ENCODE data around the gene GRIN2C. TPM values are rescaled to one million over a fixed set of nuclear protein-coding genes. Genes with fewer than 3 reads are reported as not detected.

Gene GRIN2C
- total and polyA plus RNA-seq, 9 donors, result 0.11 to 0.82 (median 0.36) TPM

- no peaks in the 10 kb centered on the region for H3K36me3 ChIP-seq
- H3K27me3 ChIP-seq, result no peaks in the 10 kb centered on the region
- WGBS, 3 donors, result 39 to 44% (median 44%) methylated on average over 6 of the region's 6 CpGs
- no peak overlapping the region for H3K27ac ChIP-seq
- intact Hi-C loops (cut with DNase I), result no loop called here
- H3K4me1 ChIP-seq (ENCODE audit: insufficient read depth), result peaks cover 10% of the 10 kb centered on the region
- TF ChIP-seq EP300 (IDR thresholded peaks at IDR 0.05), result no peak
- TF ChIP-seq POLR2A (IDR thresholded peaks at IDR 0.05), result no peak
- no peak for TF ChIP-seq CTCF (IDR thresholded peaks at IDR 0.05)
- DNase-seq, result no peak
- H3K4me3 ChIP-seq, result no peak overlapping the region
- no peaks in the 10 kb centered on the region for H3K9me3 ChIP-seq
Observed at GRCh38 chr17:74875977-74876593, 16.4 kb upstream of the GRIN2C start.

- Histone ChIP-seq H3K27me3 (no peaks in the 10 kb centered on the region), H3K9me3 (no peaks in the 10 kb centered on the region), H3K4me1 (ENCODE audit: insufficient read depth) (peaks cover 10% of the 10 kb centered on the region), H3K36me3 (no peaks in the 10 kb centered on the region), H3K4me3 (no peak overlapping the region), H3K27ac (no peak overlapping the region)
- TF ChIP-seq POLR2A (IDR thresholded peaks at IDR 0.05), result no peak
- TF ChIP-seq CTCF (IDR thresholded peaks at IDR 0.05), result no peak
- no peak for TF ChIP-seq EP300 (IDR thresholded peaks at IDR 0.05)
- 22 to 32% (median 23%) methylated on average over 5 of the region's 5 CpGs for WGBS, 3 donors
- intact Hi-C loops (cut with DNase I), result no loop called here
- DNase-seq, result peak in 1 of 5 donors; percentile 41
Observed at GRCh38 chr17:74875155-74875976, 15.7 kb upstream of the GRIN2C start.

- no peak for DNase-seq
- H3K4me3 ChIP-seq, result no peak overlapping the region
- no peak for TF ChIP-seq CTCF (IDR thresholded peaks at IDR 0.05)
- no peak for TF ChIP-seq POLR2A (IDR thresholded peaks at IDR 0.05)
- TF ChIP-seq EP300 (IDR thresholded peaks at IDR 0.05), result no peak
- no peak overlapping the region for H3K27ac ChIP-seq
- no peaks in the 10 kb centered on the region for H3K27me3 ChIP-seq
- WGBS, 3 donors, result 95 to 97% (median 97%) methylated on average over 5 of the region's 5 CpGs
- H3K36me3 ChIP-seq, result no peaks in the 10 kb centered on the region
- intact Hi-C loops (cut with DNase I), result no loop called here
- peaks cover 14% of the 10 kb centered on the region for H3K4me1 ChIP-seq (ENCODE audit: insufficient read depth)
- H3K9me3 ChIP-seq, result no peaks in the 10 kb centered on the region
Observed at GRCh38 chr17:74874615-74875037, 14.9 kb upstream of the GRIN2C start.

GRCh38 chr17:74873874-74874614 lies 14.4 kb upstream of the GRIN2C start:
- 55 to 61% (median 55%) methylated on average over 6 of the region's 6 CpGs for WGBS, 3 donors
- Histone ChIP-seq H3K36me3 (no peaks in the 10 kb centered on the region), H3K27me3 (no peaks in the 10 kb centered on the region), H3K27ac (peak overlapping the region in 1 of 2 donors; percentile 77), H3K9me3 (no peaks in the 10 kb centered on the region), H3K4me3 (peak overlapping the region; percentile 67), H3K4me1 (ENCODE audit: insufficient read depth) (peaks cover 14% of the 10 kb centered on the region)
- peak in 1 of 5 donors; percentile 36 for DNase-seq
- intact Hi-C loops (cut with DNase I), result no loop called here
- TF ChIP-seq EP300 (IDR thresholded peaks at IDR 0.05) (no peak), CTCF (IDR thresholded peaks at IDR 0.05) (no peak), POLR2A (IDR thresholded peaks at IDR 0.05) (no peak)
